ENCODE results near the gene DAPK1.

DNA sequence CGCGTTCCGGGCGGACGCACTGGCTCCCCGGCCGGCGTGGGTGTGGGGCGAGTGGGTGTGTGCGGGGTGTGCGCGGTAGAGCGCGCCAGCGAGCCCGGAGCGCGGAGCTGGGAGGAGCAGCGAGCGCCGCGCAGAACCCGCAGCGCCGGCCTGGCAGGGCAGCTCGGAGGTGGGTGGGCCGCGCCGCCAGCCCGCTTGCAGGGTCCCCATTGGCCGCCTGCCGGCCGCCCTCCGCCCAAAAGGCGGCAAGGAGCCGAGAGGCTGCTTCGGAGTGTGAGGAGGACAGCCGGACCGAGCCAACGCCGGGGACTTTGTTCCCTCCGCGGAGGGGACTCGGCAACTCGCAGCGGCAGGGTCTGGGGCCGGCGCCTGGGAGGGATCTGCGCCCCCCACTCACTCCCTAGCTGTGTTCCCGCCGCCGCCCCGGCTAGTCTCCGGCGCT lies at the start of gene DAPK1:
- TF ChIP-seq, protein P1, sequence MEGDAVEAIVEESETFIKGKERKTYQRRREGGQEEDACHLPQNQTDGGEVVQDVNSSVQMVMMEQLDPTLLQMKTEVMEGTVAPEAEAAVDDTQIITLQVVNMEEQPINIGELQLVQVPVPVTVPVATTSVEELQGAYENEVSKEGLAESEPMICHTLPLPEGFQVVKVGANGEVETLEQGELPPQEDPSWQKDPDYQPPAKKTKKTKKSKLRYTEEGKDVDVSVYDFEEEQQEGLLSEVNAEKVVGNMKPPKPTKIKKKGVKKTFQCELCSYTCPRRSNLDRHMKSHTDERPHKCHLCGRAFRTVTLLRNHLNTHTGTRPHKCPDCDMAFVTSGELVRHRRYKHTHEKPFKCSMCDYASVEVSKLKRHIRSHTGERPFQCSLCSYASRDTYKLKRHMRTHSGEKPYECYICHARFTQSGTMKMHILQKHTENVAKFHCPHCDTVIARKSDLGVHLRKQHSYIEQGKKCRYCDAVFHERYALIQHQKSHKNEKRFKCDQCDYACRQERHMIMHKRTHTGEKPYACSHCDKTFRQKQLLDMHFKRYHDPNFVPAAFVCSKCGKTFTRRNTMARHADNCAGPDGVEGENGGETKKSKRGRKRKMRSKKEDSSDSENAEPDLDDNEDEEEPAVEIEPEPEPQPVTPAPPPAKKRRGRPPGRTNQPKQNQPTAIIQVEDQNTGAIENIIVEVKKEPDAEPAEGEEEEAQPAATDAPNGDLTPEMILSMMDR (IDR thresholded peaks at IDR 0.05; ENCODE audit: low read depth, low read length, poor library complexity, severe bottlenecking): no peak
- TF ChIP-seq EZH2phosphoT487 (IDR thresholded peaks at IDR 0.05; ENCODE audit: borderline replicate concordance, low read length): no peak
